HG03280 (cell line): ENCODE data around the gene PEX26.
"Not testable (repeated sequence)": the region's sequence is repeated elsewhere in the genome, so short reads cannot be mapped to it uniquely, and the experiment has no call there.

Source experiments
- ATAC-seq: cut with Tn5 transposase; IDR thresholded peaks from one replicate; pipeline ENCODE4 v1.9.1; 2021; ENCODE audit warnings: mild to moderate bottlenecking, moderate library complexity; ENCODE audit not compliant: unreplicated experiment

The PEX26 gene

DNA sequence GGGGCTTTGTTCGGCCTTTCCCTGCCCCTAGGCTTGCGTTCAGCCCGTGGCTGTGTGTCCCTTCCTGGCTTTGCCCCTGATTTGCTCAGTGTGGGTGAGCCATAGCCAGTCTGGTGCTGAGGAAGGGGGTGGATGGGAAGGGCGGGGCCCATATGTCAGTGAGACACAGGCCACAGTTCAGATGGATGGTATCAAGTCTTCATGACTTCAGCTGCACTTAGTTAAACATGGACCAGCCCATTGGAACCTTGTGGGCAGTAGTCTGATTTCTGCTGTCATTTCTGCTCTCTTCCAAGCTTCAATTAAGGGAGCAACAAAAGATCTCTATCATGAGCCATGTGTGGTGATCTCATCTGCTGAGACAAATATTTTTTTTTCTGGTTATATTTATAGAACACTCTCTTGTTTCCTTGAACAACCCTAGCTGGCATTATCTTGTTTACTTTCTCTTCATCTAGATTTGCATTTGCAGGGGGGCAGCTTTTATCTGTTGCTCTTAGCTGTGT is 21.6 kb upstream of the PEX26 start:
- peak; percentile 19 for ATAC-seq

DNA sequence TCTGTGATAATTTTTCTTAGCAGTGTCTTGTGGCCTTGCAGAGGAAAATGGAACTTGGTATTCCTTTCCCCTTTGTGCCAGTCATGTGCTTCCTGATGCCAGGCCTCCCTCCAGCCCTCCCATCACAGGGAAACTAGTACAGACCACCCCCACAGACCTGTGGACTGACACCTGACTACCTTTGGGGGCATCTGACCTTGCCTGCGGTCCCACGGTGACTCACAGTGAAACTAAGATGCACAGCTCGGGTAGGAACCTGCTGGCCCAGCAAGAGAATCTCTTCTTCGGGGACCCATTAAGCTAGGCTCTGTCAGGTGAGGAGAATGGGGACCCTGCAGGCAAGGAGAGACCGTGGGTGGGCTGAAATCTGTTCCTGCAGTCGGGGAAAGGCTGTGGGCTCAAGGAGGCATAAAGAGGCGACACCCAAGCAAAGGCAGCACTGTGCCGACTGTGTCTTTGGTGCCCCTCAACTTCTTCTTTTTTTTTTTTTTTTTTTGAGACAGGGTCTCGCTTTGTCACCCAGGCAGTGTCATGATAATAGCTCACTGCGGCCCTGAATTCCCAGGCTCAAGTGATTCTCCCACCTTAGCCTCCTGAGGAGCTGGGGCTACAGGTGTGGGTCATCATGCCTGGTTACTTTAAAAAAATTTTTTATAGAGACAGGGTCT is 20.8 kb upstream of the PEX26 start:
- ATAC-seq, result peak; percentile 75

DNA sequence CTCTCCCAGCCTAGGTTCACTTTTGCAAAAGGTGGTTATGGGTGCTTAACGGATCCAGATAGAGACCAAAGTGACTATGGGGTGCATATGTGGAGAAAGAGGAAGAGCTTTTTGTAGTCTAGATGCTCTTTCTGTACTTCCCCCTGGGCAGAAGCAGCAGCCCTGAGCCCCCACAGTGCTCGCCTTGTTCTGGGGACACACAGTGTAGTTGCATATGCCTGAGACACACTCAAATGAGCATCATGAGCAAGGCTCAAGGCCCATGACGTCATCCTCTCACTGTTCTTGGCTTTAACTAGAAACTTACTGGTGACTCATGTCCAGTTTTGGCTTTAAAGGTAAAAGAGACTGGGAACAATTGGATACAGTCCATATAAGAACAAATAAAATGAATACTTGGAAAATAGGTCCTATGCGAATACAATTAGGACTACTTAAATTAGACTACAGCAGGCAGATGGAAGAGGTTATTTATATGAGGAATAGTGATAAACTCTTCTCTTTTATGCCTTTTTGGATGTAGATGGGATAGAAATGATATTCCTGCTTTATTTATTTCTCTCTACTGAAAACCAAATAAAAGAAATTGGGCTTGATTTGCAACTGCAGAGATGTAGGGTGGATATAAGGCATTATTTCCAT is 20.1 kb upstream of the PEX26 start:
- peak; percentile 49 for ATAC-seq

DNA sequence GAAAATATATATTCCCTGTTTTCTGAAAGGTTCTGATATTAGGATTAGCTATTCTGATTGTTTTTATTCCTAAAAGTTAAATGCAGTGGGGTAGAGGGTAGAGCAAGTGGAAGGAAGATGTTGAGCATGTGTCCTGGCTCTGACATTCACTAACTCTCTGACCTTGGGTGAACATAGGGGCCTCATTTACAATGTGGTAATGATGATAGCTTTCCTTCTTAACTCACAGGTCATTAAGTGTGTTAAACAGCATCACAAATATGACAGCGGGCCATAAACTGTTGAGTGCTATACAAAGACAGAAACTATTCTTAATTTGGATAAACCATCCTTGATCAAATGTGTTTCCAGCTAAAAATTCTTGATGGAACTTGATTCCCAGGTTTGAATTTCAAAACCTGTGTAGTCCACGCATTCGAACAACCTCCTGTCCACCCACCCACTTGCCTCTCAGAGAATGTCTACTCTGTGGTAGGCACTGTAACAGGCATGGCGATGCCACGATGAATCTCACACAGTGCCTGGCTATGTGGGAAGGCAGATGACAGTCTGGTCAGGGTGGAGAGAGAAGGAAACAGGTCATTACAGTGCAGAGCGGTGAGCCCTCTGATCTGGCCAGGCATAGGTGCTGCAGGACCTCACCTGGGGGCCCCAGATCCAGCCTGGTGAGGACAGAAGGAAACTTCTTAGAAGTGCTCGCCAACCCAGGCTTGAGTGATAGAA is 19.3 kb upstream of the PEX26 start:
- no peak for ATAC-seq

DNA sequence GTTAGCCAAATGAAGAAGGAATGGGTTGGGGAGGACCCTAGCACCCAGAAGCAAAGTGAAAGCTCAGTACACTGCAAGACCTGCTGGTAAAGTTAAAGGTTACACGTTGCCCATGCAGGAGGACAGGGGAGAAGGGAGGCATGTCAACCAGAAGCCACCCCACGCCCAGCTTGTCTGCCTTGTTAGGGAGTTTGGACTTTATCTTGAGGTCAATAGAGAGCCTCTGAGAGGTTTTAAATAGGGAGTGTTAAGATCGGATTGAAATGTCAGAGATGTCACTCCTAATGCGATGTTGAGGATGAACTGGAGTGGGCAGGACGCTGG is 18.7 kb upstream of the PEX26 start:
- ATAC-seq, result no peak

DNA sequence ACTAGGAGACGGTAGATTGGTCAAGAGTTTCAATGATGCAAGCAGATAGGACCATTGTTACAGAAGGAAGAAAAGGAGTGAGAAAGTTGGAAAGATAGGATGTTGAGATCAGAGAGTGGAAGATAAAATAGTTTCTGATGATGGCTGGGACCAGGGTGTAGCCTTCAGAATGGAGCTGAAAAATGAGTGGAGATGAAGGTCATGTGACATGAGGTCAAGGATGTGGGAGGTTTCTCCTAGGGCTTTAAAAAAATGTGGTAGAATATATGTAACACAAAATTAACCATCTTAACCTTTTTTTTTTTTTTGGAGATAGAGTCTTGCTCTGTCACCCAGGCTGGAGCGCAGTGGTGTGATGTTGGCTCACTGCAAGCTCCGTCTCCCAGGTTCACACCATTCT is 18.3 kb upstream of the PEX26 start:
- ATAC-seq, result no peak

DNA sequence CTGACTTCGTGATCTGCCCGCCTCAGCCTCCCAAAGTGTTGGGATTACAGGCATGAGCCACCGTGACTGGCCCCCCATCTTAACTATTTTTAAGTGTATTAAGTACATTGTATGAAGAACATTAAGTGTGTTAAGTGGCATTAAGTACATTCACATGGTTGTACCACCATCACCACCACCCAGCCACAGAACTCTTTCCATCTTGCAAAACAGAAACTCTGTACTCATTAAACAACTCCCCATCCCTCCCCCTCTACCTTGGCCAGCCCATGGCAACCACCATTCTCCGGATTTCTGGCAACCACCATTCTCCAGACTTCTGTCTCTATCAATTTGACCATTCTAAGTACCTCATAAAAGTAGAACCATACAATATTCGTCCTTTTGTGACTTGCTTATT is 17.8 kb upstream of the PEX26 start:
- no peak for ATAC-seq

DNA sequence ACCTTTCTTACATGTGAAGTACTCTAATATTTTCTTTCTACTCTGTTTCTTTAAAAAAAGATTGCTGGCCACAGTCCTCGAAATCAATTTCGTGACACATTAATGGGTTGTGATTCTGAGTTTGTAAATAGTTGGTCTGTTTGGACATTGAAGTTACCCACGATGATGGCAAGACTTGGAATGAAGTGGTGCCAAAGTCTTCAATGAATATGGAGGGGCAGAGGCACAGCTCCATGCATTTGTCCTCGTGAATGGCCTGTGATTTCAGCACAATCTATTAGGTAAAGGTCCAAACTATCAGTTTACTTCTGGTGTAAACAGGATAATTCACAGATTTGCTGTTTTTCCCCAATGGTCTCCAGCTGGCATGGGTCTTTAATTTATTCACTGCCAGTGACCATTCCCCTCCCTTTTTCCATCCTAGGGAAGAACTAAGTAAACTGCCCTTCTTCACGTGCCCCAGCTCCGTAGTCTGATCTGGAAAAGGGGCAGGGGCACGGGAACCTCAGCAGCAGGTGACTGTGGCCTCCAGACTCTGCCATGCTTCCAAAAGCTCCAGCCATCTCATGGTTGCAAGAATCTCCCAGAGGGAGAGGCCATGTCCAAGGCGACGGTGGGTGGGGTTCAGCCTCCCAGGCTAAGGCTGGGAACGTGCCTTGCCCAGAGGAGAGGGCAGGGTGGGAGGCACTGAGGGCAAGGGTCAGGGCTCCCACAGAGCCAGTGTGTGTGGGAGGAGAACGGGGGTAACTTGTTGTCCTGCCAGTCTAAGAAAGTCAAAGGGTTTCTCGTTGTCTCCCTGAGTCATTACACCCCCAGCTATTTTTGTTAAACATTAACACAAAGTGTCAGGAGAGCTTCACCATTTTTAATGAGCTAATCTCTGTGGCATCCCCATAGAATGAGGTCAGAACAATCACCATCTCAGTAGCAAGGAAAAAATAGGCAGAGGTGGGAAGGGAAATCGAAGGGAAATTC is 16.9 kb upstream of the PEX26 start:
- no peak for ATAC-seq

DNA sequence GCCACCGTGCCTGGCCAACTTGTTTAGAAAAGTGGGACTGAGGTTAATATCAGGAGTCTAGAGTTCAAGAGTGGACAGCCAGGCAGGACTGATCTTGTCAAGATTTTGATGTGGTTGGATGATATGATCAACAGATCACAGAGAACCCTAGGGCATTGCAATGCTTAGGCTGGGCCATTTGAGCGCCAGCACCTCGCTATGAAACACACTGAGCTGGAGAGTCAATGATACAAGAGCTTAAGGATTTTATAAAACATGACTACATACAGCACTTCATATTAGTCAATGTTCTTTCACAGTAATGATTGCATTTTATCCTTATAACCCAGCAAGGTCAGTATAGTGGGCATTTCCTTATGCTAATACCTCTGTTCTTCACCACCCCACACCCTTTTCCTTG is 15.4 kb upstream of the PEX26 start:
- ATAC-seq, result no peak

DNA sequence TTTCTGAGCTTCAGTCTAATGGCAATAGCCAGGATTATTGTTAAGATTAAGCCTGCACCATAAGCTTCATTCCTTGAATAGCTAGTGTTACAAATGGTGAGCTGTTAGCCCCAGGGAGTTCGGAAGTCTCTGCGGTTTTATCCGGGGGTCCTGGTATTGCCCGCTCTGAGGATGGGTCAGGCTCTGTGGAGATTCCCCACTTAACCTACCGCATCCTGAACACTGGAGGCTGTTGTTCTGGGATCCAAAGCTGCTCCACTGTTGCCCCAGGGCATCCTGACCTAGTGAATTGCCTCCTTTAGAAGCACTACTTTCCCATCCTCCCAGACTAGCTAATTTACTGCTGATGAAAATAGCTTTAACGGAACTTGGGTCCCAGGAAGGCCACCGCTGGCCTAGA is 14.5 kb upstream of the PEX26 start:
- no peak for ATAC-seq

DNA sequence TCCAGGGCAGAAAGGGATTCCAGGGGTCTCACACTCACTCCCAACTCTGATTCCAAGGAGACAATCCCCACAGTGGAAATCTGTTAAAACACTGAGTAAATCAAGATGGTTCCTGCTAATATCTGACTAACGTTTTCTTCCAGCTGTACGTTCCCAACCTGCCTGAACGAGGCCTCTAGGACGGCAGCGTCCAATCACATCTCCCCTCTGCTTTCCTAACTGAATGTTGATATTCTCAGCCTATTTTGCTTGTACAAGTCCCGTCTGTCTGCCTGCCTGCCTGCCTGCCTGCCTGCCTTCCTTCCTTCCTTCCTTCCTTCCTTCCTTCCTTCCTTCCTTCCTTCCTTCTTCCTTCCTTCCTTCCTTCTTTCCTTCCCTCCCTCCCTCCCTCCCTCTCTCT is 14.1 kb upstream of the PEX26 start:
- not testable (repeated sequence) for ATAC-seq

DNA sequence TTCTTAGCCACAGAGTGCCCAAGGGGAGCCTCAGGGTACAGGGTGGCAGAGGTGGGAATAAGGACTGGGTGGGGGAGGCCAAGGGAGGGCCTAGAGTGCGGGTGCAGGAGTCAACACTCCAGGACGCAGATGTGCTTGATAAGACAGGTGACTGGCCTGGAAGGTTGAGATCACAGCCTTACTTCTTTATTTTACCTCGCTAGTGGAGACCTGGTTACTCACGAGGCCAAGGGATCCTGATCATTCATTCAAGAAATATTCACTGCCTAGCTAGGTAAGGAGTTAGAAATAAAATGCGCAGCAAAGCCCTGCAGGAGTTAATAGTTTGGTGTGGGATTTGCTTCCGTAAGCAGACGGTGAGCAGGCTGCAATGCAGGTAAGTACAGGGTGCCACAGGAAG is 13.2 kb upstream of the PEX26 start:
- ATAC-seq, result no peak

DNA sequence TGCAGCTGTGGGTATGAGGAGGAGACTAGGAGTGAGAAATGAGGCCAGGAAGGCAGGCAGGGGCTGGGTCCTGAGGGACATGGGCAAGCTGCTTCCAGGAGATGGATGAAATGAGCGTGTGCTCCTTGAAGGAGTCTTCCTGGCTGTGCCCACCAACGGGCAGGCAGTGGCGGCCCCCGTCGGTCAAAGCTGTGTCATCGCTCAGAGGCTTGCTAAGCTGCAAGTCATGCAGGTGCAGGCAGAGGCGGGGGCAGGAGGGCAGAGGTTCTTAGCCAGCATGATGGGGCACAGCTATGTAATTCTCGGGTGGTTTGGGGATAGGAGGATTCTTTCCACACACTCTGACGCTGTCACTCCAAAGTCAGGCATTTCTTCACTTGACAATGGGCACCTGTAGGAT is 12.5 kb upstream of the PEX26 start:
- ATAC-seq, result no peak

DNA sequence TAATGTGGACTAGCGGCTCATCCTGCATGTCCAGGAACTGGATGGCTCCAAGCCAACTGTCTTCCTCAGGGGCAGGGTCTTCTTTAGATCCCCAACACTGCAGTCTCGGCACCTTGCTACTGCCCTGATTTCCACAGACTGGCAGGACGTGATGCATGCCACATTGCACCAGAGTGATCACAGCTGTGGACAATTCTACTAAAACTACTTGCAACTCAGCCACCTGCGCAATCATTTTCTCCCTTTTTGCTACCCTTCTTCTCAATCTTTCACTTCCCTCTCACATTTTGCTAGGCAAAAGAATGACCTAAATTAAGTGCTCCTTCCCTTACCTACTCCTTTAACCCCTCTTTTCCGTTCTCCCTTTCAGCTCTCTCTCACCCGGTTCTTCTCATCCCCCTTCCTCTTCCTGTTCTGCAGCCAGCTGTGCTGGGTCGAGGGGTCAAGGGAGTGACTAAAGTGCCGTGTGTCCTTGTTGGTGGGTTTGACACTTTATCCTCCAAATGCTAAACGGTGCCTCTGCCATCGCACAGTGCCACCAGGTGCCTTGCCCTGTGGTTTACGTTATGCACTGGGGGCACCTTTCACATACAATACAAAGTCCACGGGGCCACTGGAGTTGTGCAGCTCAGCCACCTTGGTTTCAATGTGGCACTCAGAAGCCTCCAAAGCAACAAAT is 11.5 kb upstream of the PEX26 start:
- ATAC-seq, result no peak

DNA sequence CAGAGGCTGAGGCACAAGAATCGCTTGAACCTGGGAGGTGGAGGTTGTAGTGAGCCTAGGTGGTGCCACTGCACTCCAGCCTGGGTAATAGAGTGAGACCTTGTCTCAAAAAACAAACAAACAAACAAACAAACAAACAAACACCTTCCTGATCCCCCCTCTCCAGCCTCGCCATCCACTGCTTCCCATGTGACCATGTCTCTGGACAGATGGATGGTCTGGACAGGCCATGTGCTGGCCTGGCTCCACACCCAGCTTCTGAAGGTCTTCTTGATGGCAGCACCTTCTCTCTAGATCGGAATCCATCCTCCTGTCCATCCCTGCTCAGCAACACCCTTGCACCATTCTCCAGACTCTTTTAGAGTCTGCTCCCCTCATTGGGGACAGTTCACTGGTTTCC is 10.7 kb upstream of the PEX26 start:
- ATAC-seq, result no peak

DNA sequence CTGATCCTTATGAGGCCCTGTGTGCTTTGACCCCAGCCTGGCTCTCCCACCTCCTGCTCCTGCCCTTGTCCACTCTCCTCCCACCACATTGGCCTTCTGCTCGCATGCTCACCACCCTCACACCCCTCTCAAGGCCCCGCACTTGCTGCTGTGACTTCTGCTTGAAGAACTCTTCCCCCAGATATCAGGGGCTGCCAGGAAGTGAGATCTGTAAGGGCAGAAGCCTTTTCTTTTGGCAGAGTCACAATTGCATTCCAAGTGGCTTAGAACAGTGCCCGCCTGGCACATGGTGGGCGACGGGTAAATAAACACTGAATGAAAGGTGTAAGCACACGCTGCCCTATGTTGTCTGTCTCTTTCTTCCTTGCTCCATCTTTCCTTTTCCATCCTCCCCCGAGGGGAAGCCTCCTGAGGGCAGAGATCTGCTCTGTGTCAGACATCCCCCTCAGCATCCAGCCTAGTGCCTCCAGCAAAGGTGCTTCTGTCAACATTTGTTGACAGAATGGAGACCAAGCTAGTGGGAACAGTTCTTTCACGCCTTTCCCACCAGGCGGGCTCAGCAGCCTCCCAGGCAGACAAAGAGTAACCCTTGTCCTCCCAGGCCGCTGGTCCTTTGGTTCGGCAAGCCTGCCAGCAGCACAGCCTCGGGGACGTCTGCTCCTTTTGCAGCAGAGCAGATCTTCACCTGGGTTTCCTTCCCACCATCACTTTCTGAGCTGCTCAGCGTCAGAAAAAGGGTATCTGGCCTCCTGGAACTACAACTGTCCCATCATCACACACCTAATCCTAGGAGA is 10.0 kb upstream of the PEX26 start:
- no peak for ATAC-seq

DNA sequence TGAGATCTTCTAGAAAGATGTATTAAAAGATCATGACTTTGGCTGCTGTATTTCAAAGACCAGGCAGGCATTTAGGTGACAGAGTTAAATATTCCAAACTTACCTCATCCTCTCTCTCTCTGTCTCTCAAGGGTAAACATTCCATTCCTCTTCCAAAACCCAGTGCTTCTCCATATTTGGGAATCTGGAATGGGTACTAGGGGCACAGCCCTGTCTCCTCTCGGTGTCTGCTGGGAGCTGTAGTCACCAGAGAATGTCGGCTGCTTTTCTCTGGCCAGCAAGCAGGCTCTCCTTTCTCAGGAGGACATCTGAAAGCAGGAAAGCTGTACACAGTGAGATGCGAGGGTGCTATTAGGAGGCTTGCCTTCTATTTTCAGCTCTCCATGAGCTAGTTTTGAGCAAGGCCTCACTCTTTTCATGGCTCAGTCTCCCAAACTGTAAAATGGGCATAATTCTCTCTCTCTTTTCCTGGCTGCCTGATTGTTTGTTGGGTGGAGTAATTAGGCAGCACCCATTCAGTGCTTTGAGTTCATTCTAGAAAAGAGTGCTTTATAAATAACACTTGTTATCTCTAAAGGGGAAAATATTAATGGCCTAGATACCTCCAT is 9.3 kb upstream of the PEX26 start:
- no peak for ATAC-seq

DNA sequence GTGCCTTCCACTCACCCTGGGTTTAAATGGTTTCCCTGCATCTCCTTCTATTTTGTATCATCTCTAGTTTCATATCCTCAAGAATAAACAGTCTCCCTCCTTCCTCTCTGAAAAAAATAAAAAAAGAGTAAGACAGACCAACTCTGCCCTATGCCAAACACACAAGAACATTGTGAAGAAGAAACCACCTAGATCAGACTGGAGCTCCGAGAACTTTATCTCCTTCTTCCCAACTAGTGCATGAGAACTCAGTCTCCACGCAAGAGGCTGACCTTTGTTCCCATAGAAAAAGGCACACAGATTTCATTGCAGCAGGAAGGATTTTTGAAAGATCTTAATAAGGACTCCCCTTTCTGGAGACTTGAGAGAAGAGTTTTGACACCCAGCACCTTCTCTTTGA is 8.7 kb upstream of the PEX26 start:
- no peak for ATAC-seq

DNA sequence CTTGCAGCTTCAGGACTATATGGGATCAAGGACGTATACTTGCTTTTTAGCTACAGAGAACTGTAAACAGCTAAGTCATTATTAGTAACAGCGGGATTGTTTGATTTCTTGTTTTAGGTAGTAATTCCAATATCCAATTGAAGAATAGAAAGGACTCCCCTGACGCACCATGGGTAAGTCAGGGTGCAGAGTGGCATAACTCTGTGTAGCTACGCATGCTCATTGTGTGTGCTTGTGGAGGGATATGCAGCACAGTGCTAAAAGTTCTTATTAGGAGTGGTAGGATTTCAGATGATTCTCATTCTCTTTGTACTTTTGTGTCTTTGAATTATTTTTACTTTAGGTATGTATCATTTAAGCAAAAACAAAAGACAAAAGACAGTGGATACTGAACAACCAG is 7.7 kb upstream of the PEX26 start:
- no peak for ATAC-seq
